HCT116 (cell line): ENCODE measurements around the gene PCMT1. TPM values are rescaled to one million over a fixed set of nuclear protein-coding genes. Genes with fewer than 3 reads are reported as not detected.

ENCODE experiments used
- ATAC-seq: fragments of 200-7000 bp; cut with Tn5 transposase; 2 replicates; pipeline ENCODE4 v1.9.1; 2020; ENCODE audit warnings: mild to moderate bottlenecking, moderate library complexity
- BruUV-seq: library from RNA; stranded (reverse); fragments of 400-500 nt; replicated peaks from 2 replicates; lab custom pipeline; 2021; lab: Mats Ljungman, UMichigan
- CTCF ChIA-PET: fragments of 300-600 bp; sonication (Branson Sonifier 250); formaldehyde crosslinking; loops from one replicate; lab custom pipeline; 2021; ENCODE audit warnings: antibody characterized with exemption; lab: Charles Lee
- POLR2A ChIA-PET: fragments of 300-600, 350-600 bp; sonication (Branson Sonifier 250); formaldehyde crosslinking; loops from one replicate; lab custom pipeline; 2021; ENCODE audit warnings: antibody characterized with exemption; lab: Charles Lee
- RAD21 ChIA-PET, 2 experiments: fragments of 300-600 bp; sonication (Branson Sonifier 250); formaldehyde crosslinking; loops; one replicate each; lab custom pipeline; 2023; ENCODE audit warnings: low total read pairs in 2 of 2; ENCODE audit not compliant: uncharacterized antibody in 2 of 2, unreplicated experiment in 2 of 2, low non-redundant PET in 1 of 2; lab: Charles Lee
- DNase-seq: peaks from one replicate; pipeline ENCODE4 v3.0.0-alpha.2; 2010; ENCODE audit warnings: low read depth, low spot score
- H2AFZ ChIP-seq: fragments of 200-600 bp; shearing (Covaris generic), sonication (generic); 2 replicates; pipeline ENCODE4 v1.6.1; 2017; ENCODE audit warnings: low read depth, mixed run types, mixed read lengths, antibody characterized with exemption, low read length; ENCODE audit not compliant: poor library complexity, severe bottlenecking
- H3K27ac ChIP-seq: 2 replicates; pipeline ENCODE4 v1.5.1; 2012; ENCODE audit warnings: low read depth, low read length
- H3K27me3 ChIP-seq: fragments of 200-600 bp; sonication (generic); 2 replicates; pipeline ENCODE4 v1.6.1; 2016; ENCODE audit warnings: mixed run types, low read length, mixed read lengths; ENCODE audit not compliant: insufficient read depth
- H3K36me3 ChIP-seq, 2 experiments: fragments of 200-500 bp in 1 of 2; fragments of 200-600 bp in 1 of 2; sonication (Bioruptor generic) in 1 of 2; sonication (generic) in 1 of 2; 2 replicates each; pipeline versions ENCODE4 v1.5.1 to v1.6.1; 2014 to 2016; ENCODE audit warnings: low read length in 2 of 2, inconsistent platforms in 1 of 2, mixed read lengths in 1 of 2, mixed run types in 1 of 2; ENCODE audit not compliant: insufficient read depth in 2 of 2, control insufficient read depth in 1 of 2
- H3K4me1 ChIP-seq, 2 experiments: fragments of 200-600 bp in 1 of 2; sonication (generic) in 1 of 2; 2 replicates each; pipeline versions ENCODE4 v1.5.1 to v1.6.1; 2012 to 2017; ENCODE audit warnings: low read length in 2 of 2, inconsistent platforms in 1 of 2, mild to moderate bottlenecking in 1 of 2, mixed read lengths in 1 of 2, mixed run types in 1 of 2, moderate library complexity in 1 of 2; ENCODE audit not compliant: insufficient read depth in 2 of 2, control insufficient read depth in 1 of 2
- H3K4me2 ChIP-seq: fragments of 200-600 bp; sonication (generic); 2 replicates; pipeline ENCODE4 v1.6.1; 2017; ENCODE audit warnings: mixed run types, low read length, mixed read lengths
- H3K4me3 ChIP-seq, 2 experiments: fragments of 200-600 bp in 1 of 2; sonication (generic) in 1 of 2; replicated peaks in 1 of 2; 2 replicates each; pipeline ENCODE4 v1.5.1; 2011 to 2016; ENCODE audit warnings: low read length in 2 of 2, control low read depth in 1 of 2, low read depth in 1 of 2, mild to moderate bottlenecking in 1 of 2, mixed read lengths in 1 of 2, mixed run types in 1 of 2
- H3K79me2 ChIP-seq: fragments of 200-600 bp; sonication (generic); 2 replicates; pipeline ENCODE4 v1.6.1; 2017; ENCODE audit warnings: mild to moderate bottlenecking, mixed run types, low read length, moderate library complexity, mixed read lengths; ENCODE audit not compliant: insufficient read depth
- H3K9ac ChIP-seq: fragments of 200-600 bp; sonication (generic); 2 replicates; pipeline ENCODE4 v1.6.1; 2016; ENCODE audit warnings: low read length, mixed read lengths
- H3K9me2 ChIP-seq: fragments of 200-600 bp; sonication (generic), shearing (Covaris generic); 2 replicates; pipeline ENCODE4 v1.6.1; 2017; ENCODE audit warnings: mixed run types, mild to moderate bottlenecking, moderate library complexity; ENCODE audit not compliant: insufficient read depth
- H3K9me3 ChIP-seq, 2 experiments: fragments of 200-500 bp in 1 of 2; fragments of 200-600 bp in 1 of 2; sonication (Bioruptor generic) in 1 of 2; sonication (generic) in 1 of 2; 2 replicates each; pipeline ENCODE4 v1.6.1; 2014 to 2017; ENCODE audit warnings: low read length in 2 of 2, mixed read lengths in 2 of 2, inconsistent platforms in 1 of 2, low read depth in 1 of 2, mild to moderate bottlenecking in 1 of 2, mixed run types in 1 of 2, moderate library complexity in 1 of 2; ENCODE audit not compliant: control insufficient read depth in 1 of 2, insufficient read depth in 1 of 2
- H4K20me1 ChIP-seq: fragments of 200-600 bp; sonication (generic), shearing (Covaris generic); 2 replicates; pipeline ENCODE4 v1.6.1; 2017; ENCODE audit warnings: mixed run types, mild to moderate bottlenecking, moderate library complexity; ENCODE audit not compliant: insufficient read depth
- CBX3 ChIP-seq: IDR thresholded peaks from 2 replicates; pipeline ENCODE4 v1.6.1; 2012; ENCODE audit warnings: low read depth
- EGR1 ChIP-seq: IDR thresholded peaks from 2 replicates; pipeline ENCODE4 v1.6.1; 2012; ENCODE audit warnings: low read depth
- ELF1 ChIP-seq: IDR thresholded peaks from 2 replicates; pipeline ENCODE4 v1.6.1; 2012; ENCODE audit warnings: low read depth, borderline replicate concordance
- FOSL1 ChIP-seq: IDR thresholded peaks from 2 replicates; pipeline ENCODE4 v1.6.1; 2012; ENCODE audit warnings: low read depth
- POLR2A ChIP-seq: IDR thresholded peaks from 2 replicates; pipeline ENCODE4 v1.7.0; 2011; ENCODE audit warnings: borderline replicate concordance; ENCODE audit not compliant: insufficient read depth, insufficient read length; ENCODE audit errors: extremely low read depth
- POLR2AphosphoS5 ChIP-seq: IDR thresholded peaks from 2 replicates; pipeline ENCODE4 v1.6.1; 2011; ENCODE audit warnings: mild to moderate bottlenecking, low read depth, low read length, moderate library complexity
- SIN3A ChIP-seq: IDR thresholded peaks from 2 replicates; pipeline ENCODE4 v1.6.1; 2012; ENCODE audit warnings: low read depth
- SRF ChIP-seq: IDR thresholded peaks from 2 replicates; pipeline ENCODE4 v1.6.1; 2012; ENCODE audit warnings: low read depth
- TCF7L2 ChIP-seq: IDR thresholded peaks from 2 replicates; pipeline ENCODE4 v1.7.0; 2011; ENCODE audit warnings: borderline replicate concordance, inconsistent platforms; ENCODE audit not compliant: insufficient read depth, insufficient read length; ENCODE audit errors: extremely low read depth
- ZFX ChIP-seq: fragments of 450-650 bp; IDR thresholded peaks from 2 replicates; pipeline ENCODE4 v1.6.1; 2017
- ZNF274 ChIP-seq: fragments of 200-500 bp; sonication (Bioruptor generic); IDR thresholded peaks from 2 replicates; pipeline ENCODE4 v1.6.1; 2014; ENCODE audit warnings: mild to moderate bottlenecking, low read depth, low read length, inconsistent platforms
- intact Hi-C: fragments of 100-400 bp; cut with micrococcal nuclease; formaldehyde crosslinking; loops from 2 replicates; pipeline ENCODE4 v1.10.0; 2022
- total RNA-seq: library from RNA; stranded (reverse); gene quantifications from one replicate; pipeline ENCODE4 v1.2.1, GENCODE V29; 2021; ENCODE audit not compliant: unreplicated experiment
- TF ChIP-seq, protein P1 (sequence below): IDR thresholded peaks from 2 replicates; pipeline ENCODE4 v1.6.1; 2012
- TF ChIP-seq, protein P2 (sequence below): IDR thresholded peaks from 2 replicates; pipeline ENCODE4 v1.6.1; 2011; ENCODE audit warnings: mild to moderate bottlenecking, low read length, moderate library complexity; ENCODE audit not compliant: insufficient replicate concordance; ENCODE audit errors: extremely low read depth
- TF ChIP-seq, protein P3 (sequence below), 3 experiments: fragments of 200-600 bp in 1 of 3; sonication (generic) in 1 of 3; IDR thresholded peaks in 2 of 3; conservative IDR thresholded peaks in 1 of 3; 2 replicates each; pipeline ENCODE4 v1.5.1; 2012 to 2017; ENCODE audit warnings: low read depth in 2 of 3, low read length in 2 of 3, antibody characterized with exemption in 1 of 3, borderline replicate concordance in 1 of 3, control low read depth in 1 of 3, mild to moderate bottlenecking in 1 of 3, mixed read lengths in 1 of 3, mixed run types in 1 of 3, moderate library complexity in 1 of 3; ENCODE audit not compliant: insufficient read depth in 1 of 3
- TF ChIP-seq, protein P4 (sequence below): IDR thresholded peaks from 2 replicates; pipeline ENCODE4 v1.6.1; 2012

Gene PCMT1
- total RNA-seq, 1 experiment from 2014 or later = 86.9 TPM

DNA sequence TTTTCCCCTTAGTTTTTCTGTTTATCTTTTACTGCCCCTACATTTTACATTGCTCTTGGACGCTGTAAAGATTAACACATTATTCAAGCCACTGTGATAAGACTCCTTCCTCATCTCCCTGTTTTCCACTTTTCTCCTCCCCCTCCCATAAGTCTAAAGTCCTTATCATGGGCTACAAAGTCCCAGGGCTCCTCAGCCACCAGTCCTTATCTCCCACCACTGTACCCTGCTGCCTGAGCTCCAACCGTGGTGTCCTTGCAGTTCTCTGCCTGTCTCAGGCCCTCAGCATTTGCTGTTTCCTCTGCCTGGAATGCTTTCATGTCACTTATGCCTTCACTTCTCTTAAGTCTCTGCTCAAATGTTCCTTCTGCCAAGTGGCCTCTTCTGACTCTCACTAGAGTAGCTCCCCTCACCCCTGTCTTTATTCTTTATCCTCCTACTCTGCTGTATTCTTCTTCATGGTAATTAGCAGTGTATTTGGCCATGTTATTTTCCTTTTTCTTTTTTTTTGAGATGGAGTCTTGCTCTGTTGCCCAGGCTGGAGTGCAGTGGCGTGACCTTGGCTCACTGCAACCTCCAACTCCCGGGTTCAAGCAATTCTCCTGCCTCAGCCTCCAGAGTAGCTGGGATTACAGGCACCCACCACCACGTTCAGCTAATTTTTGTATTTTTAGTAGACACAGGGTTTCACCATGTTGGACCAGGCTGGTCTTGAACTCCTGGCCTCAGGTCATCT, 20.9 kb upstream of the PCMT1 start:
- POLR2A ChIA-PET = no interaction called here
- intact Hi-C loops = no loop called here
- H3K9ac ChIP-seq = no peak overlapping the region

More for the DNA sequence above, 20.9 kb upstream of the PCMT1 start:
- no peaks in the 10 kb centered on the region for H3K9me3 ChIP-seq
- H3K27ac ChIP-seq = no peak overlapping the region
- no peaks in the 10 kb centered on the region for H3K79me2 ChIP-seq
- H3K4me3 ChIP-seq = no peak overlapping the region
- no peaks in the 10 kb centered on the region for H3K27me3 ChIP-seq
- no peaks in the 10 kb centered on the region for H3K9me2 ChIP-seq
- H3K4me1 ChIP-seq = no peaks in the 10 kb centered on the region
- H2AFZ ChIP-seq = no peak overlapping the region
- DNase-seq (no peak), ATAC-seq (no peak)
- no TSS peak for BruUV-seq
- ChIA-PET RAD21 (no interaction called here), CTCF (no interaction called here)
- TF ChIP-seq EGR1 = no peak
- TF ChIP-seq SIN3A = no peak
- no peak for TF ChIP-seq TCF7L2
- TF ChIP-seq FOSL1 = no peak
- TF ChIP-seq, protein P1, sequence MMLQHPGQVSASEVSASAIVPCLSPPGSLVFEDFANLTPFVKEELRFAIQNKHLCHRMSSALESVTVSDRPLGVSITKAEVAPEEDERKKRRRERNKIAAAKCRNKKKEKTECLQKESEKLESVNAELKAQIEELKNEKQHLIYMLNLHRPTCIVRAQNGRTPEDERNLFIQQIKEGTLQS = no peak
- TF ChIP-seq, protein P2, sequence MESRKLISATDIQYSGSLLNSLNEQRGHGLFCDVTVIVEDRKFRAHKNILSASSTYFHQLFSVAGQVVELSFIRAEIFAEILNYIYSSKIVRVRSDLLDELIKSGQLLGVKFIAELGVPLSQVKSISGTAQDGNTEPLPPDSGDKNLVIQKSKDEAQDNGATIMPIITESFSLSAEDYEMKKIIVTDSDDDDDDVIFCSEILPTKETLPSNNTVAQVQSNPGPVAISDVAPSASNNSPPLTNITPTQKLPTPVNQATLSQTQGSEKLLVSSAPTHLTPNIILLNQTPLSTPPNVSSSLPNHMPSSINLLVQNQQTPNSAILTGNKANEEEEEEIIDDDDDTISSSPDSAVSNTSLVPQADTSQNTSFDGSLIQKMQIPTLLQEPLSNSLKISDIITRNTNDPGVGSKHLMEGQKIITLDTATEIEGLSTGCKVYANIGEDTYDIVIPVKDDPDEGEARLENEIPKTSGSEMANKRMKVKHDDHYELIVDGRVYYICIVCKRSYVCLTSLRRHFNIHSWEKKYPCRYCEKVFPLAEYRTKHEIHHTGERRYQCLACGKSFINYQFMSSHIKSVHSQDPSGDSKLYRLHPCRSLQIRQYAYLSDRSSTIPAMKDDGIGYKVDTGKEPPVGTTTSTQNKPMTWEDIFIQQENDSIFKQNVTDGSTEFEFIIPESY = no peak
- TF ChIP-seq SRF = no peak
- TF ChIP-seq ELF1 = no peak
- no peak for TF ChIP-seq POLR2AphosphoS5
- TF ChIP-seq CBX3 = no peak
- TF ChIP-seq ZNF274 = no peak
- TF ChIP-seq, protein P3, sequence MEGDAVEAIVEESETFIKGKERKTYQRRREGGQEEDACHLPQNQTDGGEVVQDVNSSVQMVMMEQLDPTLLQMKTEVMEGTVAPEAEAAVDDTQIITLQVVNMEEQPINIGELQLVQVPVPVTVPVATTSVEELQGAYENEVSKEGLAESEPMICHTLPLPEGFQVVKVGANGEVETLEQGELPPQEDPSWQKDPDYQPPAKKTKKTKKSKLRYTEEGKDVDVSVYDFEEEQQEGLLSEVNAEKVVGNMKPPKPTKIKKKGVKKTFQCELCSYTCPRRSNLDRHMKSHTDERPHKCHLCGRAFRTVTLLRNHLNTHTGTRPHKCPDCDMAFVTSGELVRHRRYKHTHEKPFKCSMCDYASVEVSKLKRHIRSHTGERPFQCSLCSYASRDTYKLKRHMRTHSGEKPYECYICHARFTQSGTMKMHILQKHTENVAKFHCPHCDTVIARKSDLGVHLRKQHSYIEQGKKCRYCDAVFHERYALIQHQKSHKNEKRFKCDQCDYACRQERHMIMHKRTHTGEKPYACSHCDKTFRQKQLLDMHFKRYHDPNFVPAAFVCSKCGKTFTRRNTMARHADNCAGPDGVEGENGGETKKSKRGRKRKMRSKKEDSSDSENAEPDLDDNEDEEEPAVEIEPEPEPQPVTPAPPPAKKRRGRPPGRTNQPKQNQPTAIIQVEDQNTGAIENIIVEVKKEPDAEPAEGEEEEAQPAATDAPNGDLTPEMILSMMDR (IDR thresholded peaks at IDR 0.05 in 2 of 3, conservative IDR thresholded peaks at IDR 0.05 in 1 of 3; ENCODE audit: borderline replicate concordance in 1 of 3, insufficient read depth in 1 of 3, low read depth in 2 of 3, low read length in 2 of 3) = no peak
- TF ChIP-seq ZFX = no peak
- no peak for TF ChIP-seq POLR2A
- TF ChIP-seq, protein P4, sequence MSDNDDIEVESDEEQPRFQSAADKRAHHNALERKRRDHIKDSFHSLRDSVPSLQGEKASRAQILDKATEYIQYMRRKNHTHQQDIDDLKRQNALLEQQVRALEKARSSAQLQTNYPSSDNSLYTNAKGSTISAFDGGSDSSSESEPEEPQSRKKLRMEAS = no peak
- peaks cover 32 to 34% of the 10 kb centered on the region in 2 experiments for H3K36me3 ChIP-seq
- H3K4me2 ChIP-seq = no peak overlapping the region
- H4K20me1 ChIP-seq = 0 out of 2 replicates have a peak, but pooled peaks cover 5% of the 10 kb centered on the region
